SK-N-SH (cell line): Measurements from ENCODE around the gene MYBPH.

ENCODE experiments used
- CTCF ChIP-seq: fragments of 200-600 bp; sonication (generic); IDR thresholded peaks from 2 replicates; pipeline ENCODE4 v1.6.1; 2017; ENCODE audit warnings: antibody characterized with exemption, mild to moderate bottlenecking, moderate library complexity
- EP300 ChIP-seq, 2 experiments: IDR thresholded peaks; 2 replicates each; pipeline versions ENCODE4 v1.4.0 to v1.6.1; 2012; ENCODE audit warnings: borderline replicate concordance in 1 of 2, low read depth in 1 of 2, low read length in 1 of 2
- GABPA ChIP-seq: IDR thresholded peaks from 2 replicates; pipeline ENCODE4 v1.4.0; 2012; ENCODE audit warnings: low read depth, mild to moderate bottlenecking
- GATA2 ChIP-seq: sonication (generic); formaldehyde crosslinking; IDR thresholded peaks from 2 replicates; pipeline ENCODE4 v1.5.0; 2020; ENCODE audit warnings: mild to moderate bottlenecking, missing genetic modification reagents
- POLR2AphosphoS5 ChIP-seq: IDR thresholded peaks from 2 replicates; pipeline ENCODE4 v1.6.1; 2012; ENCODE audit warnings: low read depth, low read length
- RCOR1 ChIP-seq: fragments of 150-350 bp; IDR thresholded peaks from 2 replicates; pipeline ENCODE4 v1.6.1; 2017; ENCODE audit warnings: antibody characterized with exemption, low read length
- REST ChIP-seq: IDR thresholded peaks from 2 replicates; pipeline ENCODE4 v1.6.1; 2012; ENCODE audit warnings: mild to moderate bottlenecking, low read depth, low read length, moderate library complexity
- RFX5 ChIP-seq: IDR thresholded peaks from 2 replicates; pipeline ENCODE4 v1.6.1; 2012; ENCODE audit warnings: mild to moderate bottlenecking, improper control_type of control experiment, low read length
- SIN3A ChIP-seq: IDR thresholded peaks from 2 replicates; pipeline ENCODE4 v1.6.1; 2012; ENCODE audit warnings: low read depth, mild to moderate bottlenecking, low read length, moderate library complexity, borderline replicate concordance
- USF2 ChIP-seq: fragments of 150-350 bp; IDR thresholded peaks from 2 replicates; pipeline ENCODE4 v1.6.1; 2017; ENCODE audit warnings: antibody characterized with exemption, low read length, low read depth, borderline replicate concordance
- YY1 ChIP-seq: IDR thresholded peaks from 2 replicates; pipeline ENCODE4 v1.4.0; 2012; ENCODE audit warnings: low read depth, mild to moderate bottlenecking

GRCh38 chr1:203163891-203164635, 11.6 kb downstream of the MYBPH start:
- no peak for TF ChIP-seq CTCF
- no peak for TF ChIP-seq POLR2AphosphoS5
- no peak for TF ChIP-seq SIN3A
- no peak for TF ChIP-seq GATA2 (CRISPR knock-in tag)
- TF ChIP-seq RCOR1, result no peak
- TF ChIP-seq YY1, result no peak
- no peak for TF ChIP-seq REST
- no peak for TF ChIP-seq EP300 (IDR thresholded peaks at IDR 0.05; ENCODE audit: borderline replicate concordance in 1 of 2, low read depth in 1 of 2, low read length in 1 of 2)
- no peak for TF ChIP-seq USF2
- TF ChIP-seq GABPA, result no peak
- TF ChIP-seq RFX5, result no peak
